ENCODE measurements around the gene GHR.

GRCh38 chr5:42526179-42526578 lies 102.9 kb downstream of the GHR start:
- no peak for TF ChIP-seq ZNF274 (IDR thresholded peaks at IDR 0.05; ENCODE audit: low read depth, low read length)
- no peak for TF ChIP-seq YY1 (IDR thresholded peaks at IDR 0.05; ENCODE audit: insufficient read depth, insufficient read length)
- no peak for TF ChIP-seq SUZ12 (IDR thresholded peaks at IDR 0.05; ENCODE audit: extremely low read depth, insufficient read depth, insufficient read length)

All from NT2/D1 (cell line).